Caco-2 (cell line): ENCODE results near the gene CHMP5. TPM values are rescaled to one million over a fixed set of nuclear protein-coding genes. Genes with fewer than 3 reads are reported as not detected.

ENCODE experiments used
- BruUV-seq: library from RNA; stranded (reverse); fragments of 400-500 nt; replicated peaks from 2 replicates; lab custom pipeline; 2021; lab: Mats Ljungman, UMichigan
- CTCF ChIA-PET: fragments of 300-600 bp; sonication (Branson Sonifier 250); formaldehyde crosslinking; loops from one replicate; lab custom pipeline; 2022; ENCODE audit warnings: antibody characterized with exemption; lab: Charles Lee
- POLR2A ChIA-PET: fragments of 300-600 bp; sonication (Branson Sonifier 250); formaldehyde crosslinking; loops from one replicate; lab custom pipeline; 2022; ENCODE audit warnings: antibody characterized with exemption; lab: Charles Lee
- DNase-seq, 2 experiments: peaks; one replicate each; pipeline versions ENCODE4 v3.0.0 to v3.0.0-alpha.2; 2020 to 2022
- H3K27me3 ChIP-seq: replicated peaks from 2 replicates; pipeline ENCODE4 v1.6.0; 2011; ENCODE audit warnings: low read length; ENCODE audit not compliant: control insufficient read depth, insufficient read depth
- H3K36me3 ChIP-seq: 2 replicates; pipeline ENCODE4 v1.5.1; 2011; ENCODE audit warnings: low read length; ENCODE audit not compliant: control insufficient read depth, insufficient read depth
- H3K4me1 ChIP-seq: fragments of 250-450 bp; sonication (Bioruptor Pico); 2 replicates; pipeline ENCODE4 v1.5.1; 2020; ENCODE audit warnings: mild to moderate bottlenecking
- H3K4me3 ChIP-seq: 2 replicates; pipeline ENCODE4 v1.5.1; 2011; ENCODE audit warnings: low read depth, mild to moderate bottlenecking, control low read depth, low read length
- H3K9me3 ChIP-seq: fragments of 250-450 bp; sonication (Bioruptor Pico); 2 replicates; pipeline ENCODE4 v1.5.1; 2020; ENCODE audit warnings: mild to moderate bottlenecking, moderate library complexity
- H3K27ac Mint-ChIP-seq: one replicate; pipeline ENCODE4 v1.8.0; 2022; ENCODE audit warnings: mixed read lengths; ENCODE audit not compliant: unreplicated experiment
- H3K27me3 Mint-ChIP-seq: one replicate; pipeline ENCODE4 v1.8.0; 2022; ENCODE audit warnings: mixed read lengths; ENCODE audit not compliant: insufficient read depth, unreplicated experiment
- H3K36me3 Mint-ChIP-seq: one replicate; pipeline ENCODE4 v1.8.0; 2022; ENCODE audit warnings: mild to moderate bottlenecking, mixed read lengths; ENCODE audit not compliant: insufficient read depth, unreplicated experiment
- H3K4me1 Mint-ChIP-seq: one replicate; pipeline ENCODE4 v1.8.0; 2022; ENCODE audit warnings: low read depth, mixed read lengths; ENCODE audit not compliant: unreplicated experiment
- H3K4me3 Mint-ChIP-seq: one replicate; pipeline ENCODE4 v1.8.0; 2022; ENCODE audit warnings: mild to moderate bottlenecking, moderate library complexity, mixed read lengths; ENCODE audit not compliant: unreplicated experiment
- H3K9me3 Mint-ChIP-seq: one replicate; pipeline ENCODE4 v1.8.0; 2022; ENCODE audit warnings: mixed read lengths; ENCODE audit not compliant: unreplicated experiment
- CTCF ChIP-seq, 2 experiments: fragments of 200-600 bp in 1 of 2; IDR thresholded peaks; 1 replicate in 1 of 2; 2 replicates in 1 of 2; pipeline versions ENCODE4 v1.5.1 to v1.8.0; 2011 to 2022; ENCODE audit warnings: antibody characterized with exemption in 1 of 2, control low read depth in 1 of 2, inconsistent platforms in 1 of 2, low read depth in 1 of 2, low read length in 1 of 2, mild to moderate bottlenecking in 1 of 2, moderate library complexity in 1 of 2; ENCODE audit not compliant: insufficient read depth in 1 of 2, severe bottlenecking in 1 of 2, unreplicated experiment in 1 of 2
- intact Hi-C: fragments of 100-400 bp; cut with micrococcal nuclease; formaldehyde crosslinking; loops from one replicate; pipeline ENCODE4 v1.10.0; 2022; ENCODE audit not compliant: unreplicated experiment
- total RNA-seq: library from RNA; stranded (reverse); gene quantifications from 2 replicates; pipeline ENCODE4 v1.2.3, GENCODE V29; 2022

The CHMP5 gene
- total RNA-seq, 1 experiment from 2014 or later = 58.3 TPM

- Mint-ChIP-seq H3K27ac (peak overlapping the region; percentile 6), H3K4me1 (peaks cover 21% of the 10 kb centered on the region), H3K4me3 (peak overlapping the region; percentile 69), H3K27me3 (no peaks in the 10 kb centered on the region), H3K9me3 (no peaks in the 10 kb centered on the region), H3K36me3 (peaks cover 50% of the 10 kb centered on the region)
- no peak for TF ChIP-seq CTCF (IDR thresholded peaks at IDR 0.05; ENCODE audit: insufficient read depth in 1 of 2, low read depth in 1 of 2, low read length in 1 of 2, severe bottlenecking in 1 of 2, unreplicated experiment in 1 of 2)
- intact Hi-C loops = no loop called here
- no peak overlapping the region for H3K4me3 ChIP-seq
- CTCF ChIA-PET = no interaction called here
- H3K27me3 ChIP-seq = no peaks in the 10 kb centered on the region
- no peaks in the 10 kb centered on the region for H3K9me3 ChIP-seq
- DNase-seq = no peak
- peaks cover 17% of the 10 kb centered on the region; the same call in 1 of the 2 replicates for H3K4me1 ChIP-seq
- no peaks in the 10 kb centered on the region for H3K36me3 ChIP-seq
- POLR2A ChIA-PET = no interaction called here
- BruUV-seq = no TSS peak
These were observed 27.1 kb downstream of the CHMP5 start for GRCh38 chr9:33291901-33292300.

- no peak for DNase-seq
- CTCF ChIA-PET = no interaction called here
- Histone ChIP-seq H3K36me3 (no peaks in the 10 kb centered on the region; the same call in 1 of the 2 replicates), H3K4me1 (peaks cover 17% of the 10 kb centered on the region; the same call in 1 of the 2 replicates), H3K4me3 (no peak overlapping the region), H3K27me3 (no peaks in the 10 kb centered on the region), H3K9me3 (no peaks in the 10 kb centered on the region)
- H3K36me3 Mint-ChIP-seq = peaks cover 68% of the 10 kb centered on the region
- no peaks in the 10 kb centered on the region for H3K27me3 Mint-ChIP-seq
- no peak for TF ChIP-seq CTCF (IDR thresholded peaks at IDR 0.05; ENCODE audit: insufficient read depth in 1 of 2, low read depth in 1 of 2, low read length in 1 of 2, severe bottlenecking in 1 of 2, unreplicated experiment in 1 of 2)
- intact Hi-C loops = no loop called here
- peaks cover 25% of the 10 kb centered on the region for H3K4me1 Mint-ChIP-seq
- no peak overlapping the region for H3K4me3 Mint-ChIP-seq
- no TSS peak for BruUV-seq
- no peak overlapping the region for H3K27ac Mint-ChIP-seq
- H3K9me3 Mint-ChIP-seq = no peaks in the 10 kb centered on the region
- POLR2A ChIA-PET = no interaction called here
These were observed 28.9 kb downstream of the CHMP5 start for GRCh38 chr9:33293782-33294181.

GRCh38 chr9:33294670-33295432, 30.0 kb downstream of the CHMP5 start:
- no peak overlapping the region for H3K27ac Mint-ChIP-seq
- ChIA-PET POLR2A (no interaction called here), CTCF (no interaction called here)
- Histone ChIP-seq H3K36me3 (no peaks in the 10 kb centered on the region; the same call in 1 of the 2 replicates), H3K4me1 (peaks cover 17% of the 10 kb centered on the region; the same call in 1 of the 2 replicates), H3K9me3 (no peaks in the 10 kb centered on the region), H3K4me3 (no peak overlapping the region), H3K27me3 (no peaks in the 10 kb centered on the region)
- H3K4me1 Mint-ChIP-seq = peaks cover 25% of the 10 kb centered on the region
- H3K9me3 Mint-ChIP-seq = no peaks in the 10 kb centered on the region
- no peak overlapping the region for H3K4me3 Mint-ChIP-seq
- intact Hi-C loops = no loop called here
- no TSS peak for BruUV-seq
- peaks cover 79% of the 10 kb centered on the region for H3K36me3 Mint-ChIP-seq
- no peaks in the 10 kb centered on the region for H3K27me3 Mint-ChIP-seq
- no peak for DNase-seq
- TF ChIP-seq CTCF (IDR thresholded peaks at IDR 0.05; ENCODE audit: insufficient read depth in 1 of 2, low read depth in 1 of 2, low read length in 1 of 2, severe bottlenecking in 1 of 2, unreplicated experiment in 1 of 2) = no peak
